HL-60/S4 treated with retinoic acid at 250 ng/mL for 4 days and 3 days (cell line): ENCODE measurements around the gene SMAD1.
"Not testable (repeated sequence)": the region's sequence is repeated elsewhere in the genome, so short reads cannot be mapped to it uniquely, and the experiment has no call there.

Experiments used
- in situ Hi-C: fragments of 300-500 bp; cut with MboI; formaldehyde crosslinking; loops from 2 replicates; pipeline ENCODE4 v1.7.0; 2022; ENCODE audit warnings: low sequenced_read_pairs

The SMAD1 gene

DNA sequence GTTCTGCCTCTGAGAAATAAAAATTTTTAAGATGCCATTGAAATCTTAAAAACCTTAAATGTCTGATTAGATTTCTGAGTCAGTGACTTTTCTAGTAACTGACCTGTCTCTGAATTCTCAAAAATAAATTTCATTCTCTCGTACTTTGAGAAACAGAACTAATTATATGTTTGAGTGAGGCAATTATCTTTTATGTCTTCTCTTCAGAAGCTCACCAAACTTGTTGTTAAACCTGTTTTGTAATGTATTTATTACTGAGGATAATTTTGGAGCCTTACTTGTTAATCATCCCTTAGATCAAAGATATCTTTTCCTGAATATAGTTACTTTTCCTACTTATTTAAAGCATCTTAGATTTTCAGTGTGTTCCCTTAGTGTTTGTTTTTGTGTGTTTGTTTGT, 73.0 kb downstream of the SMAD1 start:
- in situ Hi-C loops, result loop anchor here (25.0 kb wide), 1 partner anchor 317 kb away; no protein-coding TSS in a partner anchor

DNA sequence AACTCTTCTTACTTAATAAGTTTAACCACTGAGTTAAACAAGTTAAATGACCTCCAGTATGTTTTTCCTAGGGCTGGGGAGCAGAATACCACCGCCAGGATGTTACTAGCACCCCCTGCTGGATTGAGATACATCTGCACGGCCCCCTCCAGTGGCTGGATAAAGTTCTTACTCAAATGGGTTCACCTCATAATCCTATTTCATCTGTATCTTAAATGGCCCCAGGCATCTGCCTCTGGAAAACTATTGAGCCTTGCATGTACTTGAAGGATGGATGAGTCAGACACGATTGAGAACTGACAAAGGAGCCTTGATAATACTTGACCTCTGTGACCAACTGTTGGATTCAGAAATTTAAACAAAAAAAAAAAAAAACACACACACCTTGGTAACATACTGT, 76.1 kb downstream of the SMAD1 start:
- in situ Hi-C loops, result loop anchor here (25.0 kb wide), 1 partner anchor 320 kb away; no protein-coding TSS in a partner anchor

- in situ Hi-C loops, result loop anchor here (25.0 kb wide), 1 partner anchor 326 kb away; no protein-coding TSS in a partner anchor
Measured at GRCh38 chr4:145563293-145563985, 81.8 kb downstream of the SMAD1 start.

GRCh38 chr4:145564540-145564939, 82.9 kb downstream of the SMAD1 start:
- in situ Hi-C loops, result loop anchor here (25.0 kb wide), 1 partner anchor 327 kb away; no protein-coding TSS in a partner anchor

GRCh38 chr4:145565328-145565727, 83.7 kb downstream of the SMAD1 start:
- in situ Hi-C loops, result loop anchor here (25.0 kb wide), 1 partner anchor 328 kb away; no protein-coding TSS in a partner anchor

- in situ Hi-C loops, result loop anchor here (25.0 kb wide), 1 partner anchor 329 kb away; no protein-coding TSS in a partner anchor
Measured at GRCh38 chr4:145566086-145566708, 84.5 kb downstream of the SMAD1 start.

DNA sequence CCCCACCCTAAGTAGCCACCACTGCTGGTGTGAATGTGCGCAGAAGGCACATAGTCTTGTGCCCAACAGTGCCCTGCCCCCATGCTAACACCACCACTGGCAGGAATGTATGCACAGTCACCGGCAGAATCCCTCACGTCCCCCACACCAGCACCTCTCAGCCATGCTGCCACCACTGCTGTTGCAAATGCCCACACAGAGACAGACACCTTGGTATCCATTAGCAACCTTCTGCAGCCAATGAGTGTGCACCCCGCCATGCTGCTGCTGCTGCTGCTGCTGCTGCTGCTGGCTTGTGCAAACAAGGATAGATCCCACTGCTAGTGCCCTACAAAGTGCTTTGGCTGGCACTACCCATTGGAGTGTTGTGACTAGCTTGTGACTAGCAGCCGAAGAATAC, 85.1 kb downstream of the SMAD1 start:
- in situ Hi-C loops, result loop anchor here (25.0 kb wide), 1 partner anchor 329 kb away; no protein-coding TSS in a partner anchor

GRCh38 chr4:145567516-145567915, 85.9 kb downstream of the SMAD1 start:
- in situ Hi-C loops, result loop anchor here (25.0 kb wide), 1 partner anchor 330 kb away; no protein-coding TSS in a partner anchor

DNA sequence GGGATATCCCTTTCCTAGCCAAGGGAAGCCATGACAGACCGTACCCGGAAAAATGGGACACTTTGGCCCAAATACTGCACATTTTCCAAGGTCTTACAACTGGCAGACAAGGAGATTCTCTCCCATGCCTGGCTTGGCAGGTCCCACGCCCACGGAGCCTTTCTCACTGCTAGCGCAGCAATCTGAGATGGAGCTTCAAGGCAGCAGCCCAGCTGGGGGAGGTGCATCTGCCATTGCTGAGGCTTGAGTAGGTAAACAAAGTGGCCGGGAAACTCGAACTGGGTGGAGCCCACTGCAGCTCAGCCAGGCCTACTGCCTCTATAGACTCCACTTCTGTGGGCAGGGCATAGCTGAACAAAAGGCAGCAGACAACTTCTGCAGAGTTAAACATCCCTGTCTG, 92.9 kb downstream of the SMAD1 start:
- in situ Hi-C loops, result loop anchor here (25.0 kb wide), 1 partner anchor 337 kb away; no protein-coding TSS in a partner anchor

- in situ Hi-C loops, result no loop called here
Measured at GRCh38 chr4:145580906-145581305, 99.3 kb downstream of the SMAD1 start.

GRCh38 chr4:145583191-145584055, 101.8 kb downstream of the SMAD1 start:
- in situ Hi-C loops, result no loop called here

- in situ Hi-C loops, result no loop called here
Measured at GRCh38 chr4:145587088-145587754, 105.6 kb downstream of the SMAD1 start.

DNA sequence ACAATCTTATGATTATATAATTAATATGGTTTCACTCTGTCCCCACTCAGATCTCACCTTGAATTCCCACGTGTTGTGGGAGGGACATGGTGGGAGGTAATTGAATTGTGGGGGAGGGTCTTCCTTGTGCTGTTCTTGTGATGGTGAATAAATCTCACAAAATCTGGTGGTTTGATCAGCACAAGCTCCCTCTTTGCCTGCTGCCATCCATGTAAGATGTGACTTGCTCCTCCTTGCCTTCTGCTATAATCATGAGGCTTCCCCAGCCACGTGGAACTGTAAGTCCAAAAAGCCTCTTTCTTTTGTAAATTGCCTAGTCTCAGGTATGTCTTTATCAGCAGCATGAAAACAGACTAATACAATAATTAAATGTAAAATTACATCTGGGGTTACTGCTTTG, 107.7 kb downstream of the SMAD1 start:
- in situ Hi-C loops, result not testable (repeated sequence)

DNA sequence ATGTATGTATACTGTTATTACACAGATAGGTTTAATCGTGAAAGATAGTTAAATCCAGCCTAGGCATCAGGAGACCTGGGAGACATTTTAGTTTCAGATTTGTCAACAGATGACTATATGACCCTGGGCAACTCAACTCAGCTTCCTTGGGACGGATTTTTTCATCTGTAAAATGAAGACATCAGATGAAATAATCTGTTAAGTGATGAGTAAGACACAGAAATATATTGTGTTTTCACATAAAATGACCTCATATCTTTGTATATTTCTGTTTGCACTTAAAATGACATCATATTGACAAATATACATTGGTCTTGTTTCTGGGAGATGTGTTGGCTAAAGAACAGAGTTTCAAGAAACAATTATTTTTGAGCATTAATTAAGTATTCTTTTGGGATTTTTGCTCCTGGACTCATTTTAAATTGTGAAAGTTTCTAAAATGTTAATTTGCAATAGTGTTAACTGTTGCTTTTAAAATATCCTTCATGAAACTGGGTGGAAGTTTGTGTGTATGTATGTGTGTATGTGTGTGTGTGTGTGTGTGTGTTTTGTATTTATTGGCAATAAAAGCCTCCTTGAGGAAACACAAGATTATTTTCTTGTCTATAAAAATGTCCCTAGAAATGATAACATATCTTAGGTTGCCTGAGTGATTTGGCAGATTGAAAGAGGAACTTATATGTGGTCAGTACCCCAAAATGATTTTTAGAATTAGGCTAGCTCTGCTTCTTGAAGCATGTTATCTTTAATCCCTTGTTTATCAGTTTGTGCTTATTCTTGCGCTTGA, 108.5 kb downstream of the SMAD1 start:
- in situ Hi-C loops, result no loop called here

GRCh38 chr4:145602129-145602760, 120.6 kb downstream of the SMAD1 start:
- in situ Hi-C loops, result no loop called here

DNA sequence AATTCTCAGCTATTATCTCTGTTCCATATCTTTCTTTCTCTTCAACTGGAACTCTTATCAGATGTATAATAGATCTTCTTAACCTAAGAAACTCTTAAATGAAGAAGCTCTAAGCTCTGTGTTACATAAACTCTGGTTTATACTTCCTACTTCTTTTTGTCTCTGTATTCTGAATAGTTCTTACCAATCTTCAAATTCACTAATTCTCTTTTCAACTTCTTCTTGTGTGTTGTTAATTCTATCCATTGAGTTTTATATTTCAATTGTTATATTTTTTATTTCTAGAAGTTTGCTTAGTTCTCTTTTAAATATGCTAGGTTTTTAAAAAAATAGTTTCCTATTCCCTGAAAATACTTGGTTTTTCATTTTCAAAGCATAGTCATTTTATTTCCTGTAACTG, 124.3 kb downstream of the SMAD1 start:
- in situ Hi-C loops, result no loop called here
